Gastroesophageal sphincter (tissue), 4 donors: ENCODE results near the gene PPP1R14C. TPM values are rescaled to one million over a fixed set of nuclear protein-coding genes. Genes with fewer than 3 reads are reported as not detected.

Experiments used
- ATAC-seq: fragments of 150-250 bp; one replicate; pipeline ENCODE4 v1.9.1; 2016; ENCODE audit warnings: mild to moderate bottlenecking, moderate library complexity
- H3K27ac ChIP-seq, 4 donors: fragments of 200-600 bp; sonication (generic) in 3 of 4; 1 replicate in 3 of 4; 2 replicates in 1 of 4; pipeline ENCODE4 v1.5.1; 2016 to 2019
- H3K27me3 ChIP-seq: fragments of 200-600 bp; sonication (generic); one replicate; pipeline ENCODE4 v1.5.1; 2019
- H3K36me3 ChIP-seq, 2 donors: fragments of 200-600 bp; sonication (generic); one replicate each; pipeline ENCODE4 v1.5.1; 2019; ENCODE audit warnings: control low read depth in 1 of 2
- H3K4me1 ChIP-seq, 3 donors: fragments of 200-600 bp; sonication (generic); 1 replicate in 2 of 3; 2 replicates in 1 of 3; pipeline ENCODE4 v1.5.1; 2016 to 2019; ENCODE audit warnings: control low read depth in 2 of 3
- H3K4me3 ChIP-seq, 2 donors: fragments of 200-600 bp; sonication (generic); one replicate each; pipeline ENCODE4 v1.5.1; 2019; ENCODE audit warnings: mild to moderate bottlenecking in 1 of 2, moderate library complexity in 1 of 2
- H3K9me3 ChIP-seq, 3 donors: fragments of 200-600 bp; sonication (generic); one replicate each; pipeline ENCODE4 v1.5.1; 2017 to 2019; ENCODE audit warnings: control low read depth in 2 of 3
- EP300 ChIP-seq: sonication (generic); formaldehyde crosslinking; IDR thresholded peaks from one replicate; pipeline ENCODE4 v1.6.1; 2017; ENCODE audit warnings: antibody characterized with exemption, mild to moderate bottlenecking
- POLR2A ChIP-seq, 2 donors: fragments of 450-650 bp; IDR thresholded peaks; one replicate each; pipeline ENCODE4 v1.6.1; 2017; ENCODE audit warnings: antibody characterized with exemption in 2 of 2, mild to moderate bottlenecking in 2 of 2, moderate library complexity in 1 of 2
- POLR2AphosphoS5 ChIP-seq: sonication (generic); formaldehyde crosslinking; IDR thresholded peaks from one replicate; pipeline ENCODE4 v1.6.1; 2017; ENCODE audit warnings: antibody characterized with exemption
- WGBS, 2 donors: methylation state at CpG; one replicate each; pipeline ENCODE4 v1.1.5; 2018; ENCODE audit warnings: low coverage in 1 of 2; 5-methylcytosine and 5-hydroxymethylcytosine counted together
- total RNA-seq, 4 donors: library from RNA; depleted of rRNA; stranded (reverse); fragments of >200 nt; gene quantifications; one replicate each; pipeline ENCODE4 v1.1.0, GENCODE V29; 2016
- TF ChIP-seq, protein P1 (sequence below), 4 experiments: fragments of 200-600 bp in 2 of 4; fragments of 450-650 bp in 2 of 4; sonication (generic) in 1 of 4; IDR thresholded peaks; one replicate each; pipeline ENCODE4 v1.5.1; 2017 to 2019; ENCODE audit warnings: antibody characterized with exemption in 4 of 4, mild to moderate bottlenecking in 2 of 4, moderate library complexity in 2 of 4

The PPP1R14C gene
- total RNA-seq, 4 donors from 2014 or later, result 0.12 to 1.5 TPM; not detected in 2

DNA sequence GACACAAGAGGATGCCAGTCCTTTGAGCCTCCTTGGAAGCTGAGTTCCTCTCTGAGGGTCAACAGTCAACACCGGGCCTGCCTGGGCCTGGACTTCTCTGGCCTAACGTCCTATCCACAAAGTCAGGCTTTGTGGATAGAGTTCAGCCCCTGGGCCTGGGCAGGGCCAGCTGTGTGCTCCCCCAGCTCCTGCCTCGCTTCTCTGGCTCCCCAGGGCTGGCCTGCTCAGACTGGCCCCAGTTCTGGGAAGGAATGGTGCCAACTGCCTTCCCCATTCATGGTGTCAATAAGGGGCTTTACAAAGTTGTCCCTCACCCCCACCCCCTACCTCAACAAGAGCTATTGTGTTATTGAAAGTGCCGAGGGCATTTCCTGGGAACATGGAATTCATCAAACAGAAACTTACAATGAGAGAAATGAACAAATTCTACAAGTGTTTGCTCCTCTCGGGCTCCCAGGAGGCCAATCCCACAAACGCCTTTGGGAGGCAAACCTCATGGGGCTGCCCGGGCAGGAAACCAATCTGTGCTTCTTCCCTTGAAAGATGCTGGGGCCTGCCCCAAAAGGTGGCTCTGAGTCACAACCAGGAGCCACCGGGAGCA is 26.5 kb upstream of the PPP1R14C start:
- Histone ChIP-seq H3K27me3 (no peaks in the 10 kb centered on the region), H3K27ac (no peak overlapping the region), H3K36me3 (no peaks in the 10 kb centered on the region), H3K4me1 (no peaks in the 10 kb centered on the region), H3K4me3 (no peak overlapping the region), H3K9me3 (peaks cover 0 to 4% (median 0%) of the 10 kb centered on the region in 3 donors)
- 93 to 100% methylated on average over 1 to 4 of the region's 8 CpGs for WGBS, 2 donors
- no peak for ATAC-seq
- no peak for TF ChIP-seq POLR2A (IDR thresholded peaks at IDR 0.05)
- TF ChIP-seq EP300, result no peak
- TF ChIP-seq POLR2AphosphoS5, result no peak
- TF ChIP-seq, protein P1, sequence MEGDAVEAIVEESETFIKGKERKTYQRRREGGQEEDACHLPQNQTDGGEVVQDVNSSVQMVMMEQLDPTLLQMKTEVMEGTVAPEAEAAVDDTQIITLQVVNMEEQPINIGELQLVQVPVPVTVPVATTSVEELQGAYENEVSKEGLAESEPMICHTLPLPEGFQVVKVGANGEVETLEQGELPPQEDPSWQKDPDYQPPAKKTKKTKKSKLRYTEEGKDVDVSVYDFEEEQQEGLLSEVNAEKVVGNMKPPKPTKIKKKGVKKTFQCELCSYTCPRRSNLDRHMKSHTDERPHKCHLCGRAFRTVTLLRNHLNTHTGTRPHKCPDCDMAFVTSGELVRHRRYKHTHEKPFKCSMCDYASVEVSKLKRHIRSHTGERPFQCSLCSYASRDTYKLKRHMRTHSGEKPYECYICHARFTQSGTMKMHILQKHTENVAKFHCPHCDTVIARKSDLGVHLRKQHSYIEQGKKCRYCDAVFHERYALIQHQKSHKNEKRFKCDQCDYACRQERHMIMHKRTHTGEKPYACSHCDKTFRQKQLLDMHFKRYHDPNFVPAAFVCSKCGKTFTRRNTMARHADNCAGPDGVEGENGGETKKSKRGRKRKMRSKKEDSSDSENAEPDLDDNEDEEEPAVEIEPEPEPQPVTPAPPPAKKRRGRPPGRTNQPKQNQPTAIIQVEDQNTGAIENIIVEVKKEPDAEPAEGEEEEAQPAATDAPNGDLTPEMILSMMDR (IDR thresholded peaks at IDR 0.05), result no peak

DNA sequence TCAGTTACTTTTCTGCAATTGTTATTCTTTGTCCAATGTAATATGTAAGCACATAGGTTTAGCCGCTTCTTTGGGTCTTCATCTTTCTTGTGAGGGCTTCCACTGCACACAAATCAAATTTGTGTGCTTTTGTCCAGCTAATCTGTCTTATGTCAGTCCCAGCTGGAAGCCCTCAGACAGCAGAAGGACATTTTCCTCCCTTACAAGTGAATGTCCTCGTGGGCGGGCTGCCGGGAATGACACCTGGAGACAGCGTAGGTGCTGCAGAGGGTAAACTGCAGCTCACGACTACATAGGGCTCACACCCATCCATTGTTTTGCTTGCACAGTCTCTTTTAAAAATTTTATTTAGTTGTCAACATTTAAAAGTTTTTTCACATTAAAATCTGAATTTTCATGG is 24.6 kb upstream of the PPP1R14C start:
- no peaks in the 10 kb centered on the region for H3K27me3 ChIP-seq
- no peak for TF ChIP-seq POLR2AphosphoS5
- TF ChIP-seq, protein P1 (IDR thresholded peaks at IDR 0.05), result no peak
- no peak for TF ChIP-seq POLR2A (IDR thresholded peaks at IDR 0.05)
- no peak for TF ChIP-seq EP300
- no peak overlapping the region for H3K4me3 ChIP-seq
- peaks cover 0 to 4% (median 0%) of the 10 kb centered on the region in 3 donors for H3K9me3 ChIP-seq
- no peaks in the 10 kb centered on the region for H3K36me3 ChIP-seq
- H3K27ac ChIP-seq, result no peak overlapping the region
- H3K4me1 ChIP-seq, result no peaks in the 10 kb centered on the region
- 82 to 90% methylated on average over 6 of the region's 6 CpGs for WGBS, 2 donors
- no peak for ATAC-seq

DNA sequence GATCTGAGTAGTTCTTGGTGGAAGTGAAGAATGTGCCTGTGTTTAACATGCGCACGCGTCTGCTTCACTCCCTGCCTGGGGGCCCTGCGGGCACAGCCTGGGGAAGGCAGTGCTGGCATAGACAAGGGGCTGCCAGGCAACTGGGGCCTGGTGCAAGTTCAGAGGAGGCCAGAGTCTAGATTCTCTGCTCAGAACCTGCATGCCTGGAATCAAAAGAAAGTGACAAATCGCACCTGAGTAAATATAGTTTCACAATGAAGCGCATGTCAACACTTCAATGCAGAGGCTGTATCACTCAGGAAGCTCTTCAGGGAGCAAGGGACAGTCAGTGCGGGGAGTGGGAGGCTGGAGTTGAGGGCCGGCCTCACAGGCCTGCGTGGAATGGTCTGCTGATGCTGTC is 24.2 kb upstream of the PPP1R14C start:
- Histone ChIP-seq H3K27ac (no peak overlapping the region), H3K27me3 (no peaks in the 10 kb centered on the region), H3K4me3 (no peak overlapping the region), H3K4me1 (no peaks in the 10 kb centered on the region), H3K9me3 (peaks cover 0 to 4% (median 0%) of the 10 kb centered on the region in 3 donors), H3K36me3 (no peaks in the 10 kb centered on the region)
- WGBS, 2 donors, result 85% methylated on average over 3 of the region's 9 CpGs; no CpG with 5 or more reads in 1 of the 2 donors
- ATAC-seq, result no peak
- TF ChIP-seq, protein P1 (IDR thresholded peaks at IDR 0.05), result no peak
- TF ChIP-seq EP300 (no peak), POLR2AphosphoS5 (no peak), POLR2A (IDR thresholded peaks at IDR 0.05) (no peak)

DNA sequence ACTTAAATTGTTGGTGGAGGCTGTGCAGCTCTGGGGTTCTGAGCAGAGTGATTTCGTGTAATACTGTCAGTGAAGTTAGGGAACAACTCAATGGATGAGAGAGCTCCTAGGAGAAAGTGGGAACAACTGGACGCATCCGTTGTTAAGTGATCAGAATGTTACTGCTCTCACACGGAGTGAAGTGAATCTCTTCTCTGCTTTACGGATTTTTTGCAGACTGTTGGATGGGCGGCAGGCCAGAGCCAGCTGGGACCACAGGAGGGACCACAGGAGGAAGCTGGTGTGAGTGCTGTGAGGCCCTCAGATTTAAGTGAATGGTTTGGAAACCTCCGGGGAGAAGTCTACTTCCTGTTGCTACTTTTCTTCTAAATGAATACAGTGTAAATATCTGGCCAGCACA is 23.7 kb upstream of the PPP1R14C start:
- Histone ChIP-seq H3K9me3 (peaks cover 0 to 4% (median 0%) of the 10 kb centered on the region in 3 donors), H3K4me1 (no peaks in the 10 kb centered on the region), H3K27me3 (no peaks in the 10 kb centered on the region), H3K4me3 (no peak overlapping the region), H3K27ac (no peak overlapping the region), H3K36me3 (no peaks in the 10 kb centered on the region)
- WGBS, 2 donors, result 13 to 18% methylated on average over 3 to 7 of the region's 7 CpGs
- ATAC-seq, result no peak
- TF ChIP-seq EP300 (no peak), POLR2A (IDR thresholded peaks at IDR 0.05) (no peak), POLR2AphosphoS5 (no peak)
- TF ChIP-seq, protein P1 (IDR thresholded peaks at IDR 0.05), result no peak

DNA sequence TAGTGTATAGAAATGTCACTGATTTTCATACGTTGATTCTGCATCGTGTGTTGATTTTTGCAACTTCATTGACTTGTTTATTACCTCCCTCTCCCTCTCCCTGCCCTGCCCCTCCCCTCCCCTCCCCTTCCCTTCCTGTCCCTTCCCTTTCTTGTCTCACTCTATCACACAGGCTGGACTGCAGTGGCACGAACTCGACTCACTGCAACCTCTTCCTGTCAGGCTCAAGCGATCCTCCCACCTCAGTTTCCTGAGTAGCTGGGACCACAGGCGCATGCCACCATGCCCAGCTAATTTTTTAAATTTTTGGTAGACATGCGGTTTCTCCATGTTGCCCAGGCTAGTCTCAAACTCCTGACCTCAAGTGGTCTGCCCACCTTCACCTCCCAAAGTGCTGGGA is 19.2 kb upstream of the PPP1R14C start:
- Histone ChIP-seq H3K36me3 (no peaks in the 10 kb centered on the region), H3K9me3 (no peaks in the 10 kb centered on the region), H3K4me1 (no peaks in the 10 kb centered on the region), H3K4me3 (no peak overlapping the region), H3K27ac (no peak overlapping the region), H3K27me3 (peaks cover 4% of the 10 kb centered on the region)
- TF ChIP-seq EP300 (no peak), POLR2A (IDR thresholded peaks at IDR 0.05) (no peak)
- no peak for ATAC-seq
- WGBS, 2 donors, result 54% methylated on average over 7 of the region's 7 CpGs; no CpG with 5 or more reads in 1 of the 2 donors
